Activated CD4-positive, CD25-positive, alpha-beta regulatory T cell (primary cell): ENCODE measurements around the gene ST6GALNAC2.
"Not testable (repeated sequence)": the region's sequence is repeated elsewhere in the genome, so short reads cannot be mapped to it uniquely, and the experiment has no call there.

Source experiments
- DNase-seq, 4 experiments: peaks; one replicate each; lab custom pipeline; 2025; lab: John Stamatoyannopoulos, UW

The ST6GALNAC2 gene

DNA sequence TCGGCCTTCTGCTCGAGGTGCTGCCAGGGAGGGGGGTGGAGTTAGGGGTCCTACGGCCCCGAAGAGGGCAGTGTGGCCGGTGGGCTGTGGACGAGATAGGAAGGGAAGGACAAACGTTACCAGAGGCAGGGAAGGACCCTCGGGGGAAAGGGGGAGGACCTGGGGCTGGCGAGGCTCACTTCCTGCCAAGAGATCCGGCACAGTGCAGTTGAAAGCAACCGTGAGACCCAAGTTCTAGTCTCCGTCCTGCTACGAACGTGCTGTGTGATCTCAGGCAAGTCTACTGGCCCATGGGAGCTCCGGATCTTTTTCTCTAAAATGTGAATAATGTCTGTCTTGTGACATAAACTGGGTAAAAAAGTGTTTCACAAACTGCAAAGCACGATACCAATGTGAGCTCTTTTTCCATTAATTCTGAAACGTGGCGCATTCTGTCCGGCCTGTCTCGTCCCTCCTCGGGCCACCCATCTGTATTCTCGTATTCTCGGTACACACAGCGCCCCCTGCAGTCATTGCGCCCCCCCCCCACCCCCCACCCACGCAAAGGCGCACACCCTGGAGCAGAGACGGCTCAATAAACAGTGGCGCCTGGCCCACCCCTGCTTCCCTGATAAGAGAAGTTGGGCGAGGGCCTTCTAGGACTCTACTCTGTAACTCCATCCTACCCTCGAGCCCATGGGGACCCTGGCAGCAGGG, 57.0 kb downstream of the ST6GALNAC2 start:
- no peak for DNase-seq

DNA sequence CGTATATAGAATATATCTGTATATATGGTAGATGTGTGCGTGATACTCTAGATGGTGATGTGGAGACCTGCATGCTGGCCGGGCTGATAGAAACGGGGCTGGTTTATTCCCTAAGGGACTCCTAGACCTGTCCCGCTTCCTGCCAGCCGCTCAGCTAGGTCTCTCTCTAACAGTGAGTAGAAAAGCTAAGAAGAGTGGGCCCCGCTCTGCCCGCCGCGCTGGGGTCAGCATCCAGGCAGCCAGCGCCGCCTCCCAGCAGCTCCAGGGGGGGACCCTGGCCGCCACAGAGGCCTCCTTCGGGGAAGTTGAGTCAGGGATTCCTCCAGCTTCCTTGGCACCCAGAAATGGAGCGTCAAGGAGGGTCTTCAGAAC, 57.5 kb downstream of the ST6GALNAC2 start:
- no peak for DNase-seq

DNA sequence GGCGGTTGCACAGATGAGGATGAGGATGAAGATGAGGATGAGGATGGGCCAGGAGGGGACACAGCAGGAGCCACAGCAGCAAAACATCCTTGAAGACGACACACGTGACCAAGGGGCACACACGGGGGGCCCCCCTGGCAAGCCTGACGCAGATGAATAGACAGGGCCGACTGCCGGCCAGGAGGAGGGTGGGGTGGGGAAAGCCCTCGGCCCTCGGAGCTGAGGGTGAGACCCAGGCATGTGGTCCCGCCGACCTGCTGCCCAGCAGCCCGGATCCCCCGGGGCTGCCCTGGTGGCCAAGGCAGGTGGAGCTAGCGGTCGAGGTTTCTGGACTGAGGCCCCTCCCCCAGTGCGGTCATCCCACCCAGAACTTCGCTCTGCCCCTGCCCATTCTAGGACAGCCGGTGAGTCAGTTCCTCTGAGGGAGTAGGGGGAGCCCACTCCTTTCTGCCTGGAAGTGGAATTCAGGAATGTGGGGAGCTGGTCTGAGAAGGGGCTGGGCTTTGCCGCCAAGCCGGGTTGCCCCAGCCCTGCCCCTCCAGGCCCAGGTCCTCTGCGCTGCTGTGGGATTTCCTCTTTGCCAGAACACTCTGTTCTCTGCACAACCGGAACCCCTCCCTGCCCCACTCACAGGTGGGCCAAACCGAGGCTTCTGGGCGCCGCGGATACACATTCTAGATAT, 58.1 kb downstream of the ST6GALNAC2 start:
- DNase-seq: peak in 2 of 4 experiments; percentile 31 to 47

DNA sequence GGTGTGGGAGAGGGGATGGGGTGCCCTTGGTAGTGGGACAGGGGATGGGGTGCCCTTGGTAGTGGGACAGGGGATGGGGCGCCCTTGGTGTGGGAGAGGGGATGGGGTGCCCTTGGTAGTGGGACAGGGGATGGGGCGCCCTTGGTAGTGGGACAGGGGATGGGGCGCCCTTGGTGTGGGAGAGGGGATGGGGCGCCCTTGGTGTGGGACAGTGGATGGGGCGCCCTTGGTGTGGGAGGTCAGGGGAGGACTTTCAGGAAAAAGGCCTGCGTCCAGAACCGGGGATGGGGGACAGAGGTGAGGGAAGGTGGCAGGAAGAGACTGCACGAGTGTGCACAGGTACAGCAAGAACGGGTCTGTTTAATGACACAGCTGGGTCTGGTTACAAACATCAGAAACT, 58.6 kb downstream of the ST6GALNAC2 start:
- DNase-seq: not testable (repeated sequence)

GRCh38 chr17:76525513-76525833, 60.2 kb downstream of the ST6GALNAC2 start:
- not testable (repeated sequence) for DNase-seq

DNA sequence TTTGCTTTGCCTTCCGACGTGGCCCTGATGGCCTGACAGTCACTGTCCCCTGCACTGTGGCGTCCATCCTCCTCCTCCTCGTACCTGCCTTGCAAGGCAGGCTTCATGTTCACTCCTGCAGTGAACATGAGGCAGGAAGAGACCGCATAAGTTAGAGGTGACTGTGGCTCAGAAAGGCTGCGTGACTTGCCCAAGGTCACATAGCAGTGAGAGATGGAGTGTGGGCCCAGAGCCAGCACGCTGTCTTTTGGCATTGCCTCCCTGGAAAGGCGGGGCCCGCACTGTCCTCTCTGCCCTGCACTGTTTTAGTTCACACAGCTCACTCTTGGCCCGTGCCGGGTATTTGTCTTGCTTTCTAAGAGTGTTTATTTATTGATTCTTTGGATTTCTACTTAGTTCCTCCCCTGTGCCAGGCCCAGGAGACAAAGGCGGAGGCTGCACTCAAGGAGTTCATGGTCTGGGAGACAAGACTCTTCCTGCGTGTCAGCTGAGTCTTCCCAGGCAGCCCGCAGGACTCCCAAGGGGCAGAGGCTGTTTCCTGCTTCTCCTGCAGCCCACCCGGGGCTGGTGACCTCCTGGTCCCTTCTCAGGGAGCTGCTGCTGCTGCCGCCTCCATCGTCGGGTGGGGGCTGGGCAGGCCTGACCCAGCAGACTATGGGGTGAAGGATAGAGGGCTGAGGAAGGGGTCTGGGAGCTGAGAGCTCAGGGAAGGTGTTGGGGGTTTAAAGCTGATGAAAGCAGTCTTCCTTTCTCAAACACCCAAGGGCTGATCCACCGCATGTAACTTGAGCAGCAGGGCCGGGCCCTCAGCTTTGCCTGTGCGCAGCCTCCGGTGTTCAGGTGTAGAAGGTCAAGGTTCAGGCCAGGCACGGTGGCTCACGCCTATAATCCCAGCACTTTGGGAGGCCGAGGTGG, 60.8 kb downstream of the ST6GALNAC2 start:
- DNase-seq: no peak

DNA sequence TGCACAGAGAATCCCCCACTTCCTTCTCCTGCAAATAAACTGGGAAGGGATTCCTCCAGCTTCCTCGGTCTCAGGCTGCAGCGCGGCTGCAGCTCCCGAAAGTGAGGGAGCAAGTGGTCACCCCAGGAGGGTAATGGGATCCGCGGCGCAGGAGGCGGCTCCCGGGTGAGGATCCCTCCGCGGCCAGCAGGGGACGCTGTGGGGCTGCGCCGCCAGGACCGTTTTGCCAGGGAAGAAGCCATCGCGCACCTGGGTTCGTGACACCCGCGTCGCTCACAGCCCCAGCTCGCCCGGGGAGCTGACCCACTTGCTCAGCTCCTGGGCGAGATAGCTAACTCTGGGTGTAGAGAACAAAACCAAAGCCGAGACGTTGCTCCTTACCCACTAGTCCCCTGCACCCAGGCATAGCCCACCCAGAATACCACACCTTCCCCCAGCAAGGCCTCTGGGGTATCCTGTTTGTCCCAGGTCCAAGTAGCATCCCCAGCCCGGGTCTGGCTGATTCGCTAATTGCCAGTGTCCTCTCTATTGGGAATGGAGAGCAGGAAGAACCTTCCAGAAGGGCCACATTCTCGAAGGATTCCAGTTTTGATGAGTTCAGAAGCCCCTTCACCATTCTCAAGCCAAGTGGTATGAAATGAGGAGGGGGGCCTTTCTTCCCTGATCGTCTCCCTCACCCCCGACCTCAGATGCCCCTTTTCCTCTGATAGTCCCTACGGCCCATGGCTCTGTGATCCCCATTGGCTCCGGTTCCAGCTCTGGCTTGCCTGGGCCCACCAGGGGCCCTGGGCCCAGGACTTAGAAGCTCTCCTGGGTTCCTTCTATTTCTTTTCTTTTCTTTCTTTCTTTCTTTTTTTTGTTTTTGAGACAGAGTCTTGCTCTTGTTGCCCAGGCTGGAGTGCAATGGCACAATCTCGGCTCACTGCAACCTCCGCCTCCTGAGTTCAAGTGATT, 62.3 kb downstream of the ST6GALNAC2 start:
- peak; percentile 59 to 68 (median 66) for DNase-seq

- DNase-seq: not testable (repeated sequence)
Measured at GRCh38 chr17:76521683-76522082, 64.0 kb downstream of the ST6GALNAC2 start.

- DNase-seq: no peak
Measured at GRCh38 chr17:76521262-76521661, 64.4 kb downstream of the ST6GALNAC2 start.

DNA sequence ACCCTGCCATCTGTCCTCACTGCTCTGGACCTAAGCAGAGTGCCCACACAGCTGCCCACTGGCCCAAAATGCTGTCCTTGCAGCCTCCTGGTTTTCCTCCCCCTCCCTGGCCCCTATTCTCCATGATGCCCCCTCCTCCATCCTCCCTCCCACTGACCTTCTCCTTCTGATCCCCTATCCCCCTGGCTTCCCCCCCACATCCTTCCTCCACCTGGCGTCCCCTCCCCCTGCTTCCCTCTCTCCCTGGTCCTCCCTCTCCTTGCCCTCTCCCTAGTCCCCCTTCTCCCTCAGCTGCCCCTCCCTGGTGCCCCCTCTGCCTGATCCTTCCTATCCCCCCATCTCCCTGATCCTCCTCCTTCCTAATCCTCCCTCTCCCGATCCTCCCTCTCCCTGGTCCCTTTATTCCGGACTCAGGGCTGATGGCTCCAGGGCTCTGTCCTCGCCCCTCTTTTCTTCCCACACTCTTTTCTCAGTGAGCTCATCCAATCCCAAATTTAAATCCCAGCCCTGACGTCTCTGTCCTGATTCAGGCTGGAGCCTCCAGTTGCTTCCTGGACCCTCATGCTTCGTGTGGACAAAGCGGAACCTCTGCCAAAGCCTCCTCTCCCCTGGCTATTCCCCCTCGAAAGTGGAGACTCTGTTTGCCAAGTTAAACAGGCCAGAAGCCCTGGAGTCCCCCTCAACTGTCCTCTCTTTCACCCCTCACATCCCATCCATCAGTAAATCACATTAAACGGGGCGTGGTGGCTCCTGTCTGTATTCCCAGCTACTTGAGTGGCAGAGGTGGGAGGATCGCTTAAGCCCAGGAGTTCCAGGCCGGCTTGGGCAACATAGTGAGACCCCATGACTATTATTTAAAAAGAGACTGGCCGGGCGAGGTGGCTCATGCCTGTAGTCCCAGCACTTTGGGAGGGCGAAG, 66.4 kb downstream of the ST6GALNAC2 start:
- DNase-seq: no peak

DNA sequence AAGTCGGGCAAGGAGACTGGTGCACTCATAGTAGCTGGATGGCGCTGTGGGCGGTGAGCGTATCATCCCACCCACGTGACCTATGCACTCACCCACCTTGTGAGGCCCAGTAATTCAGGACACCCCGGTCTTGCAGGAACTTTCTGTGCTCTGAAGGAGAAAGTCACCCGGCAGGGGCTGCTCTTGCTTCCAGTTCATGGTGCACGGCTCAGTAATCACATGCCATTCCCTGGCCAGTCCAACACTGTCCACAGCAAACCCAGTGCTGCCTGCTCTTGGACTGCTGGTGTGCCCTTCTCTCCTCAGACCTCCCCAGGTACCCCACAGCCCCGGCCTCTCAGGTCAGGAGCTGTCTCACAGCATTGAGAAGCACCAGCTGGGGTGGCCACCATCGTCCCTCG, 68.0 kb downstream of the ST6GALNAC2 start:
- no peak for DNase-seq
